LNCaP clone FGC (cell line): ENCODE results near the gene PPFIBP2.

Experiments
- DNase-seq: peaks from one replicate; pipeline ENCODE4 v3.0.0-alpha.2; 2011; ENCODE audit warnings: low read depth
- H3K4me3 ChIP-seq: 2 replicates; pipeline ENCODE4 v1.5.1; 2011; ENCODE audit warnings: mild to moderate bottlenecking, low read depth, low read length, control low read depth
- CTCF ChIP-seq: IDR thresholded peaks from 2 replicates; pipeline ENCODE4 v1.5.1; 2012; ENCODE audit warnings: mild to moderate bottlenecking; ENCODE audit not compliant: control insufficient read depth, insufficient read depth; ENCODE audit errors: extremely low read depth

The PPFIBP2 gene

GRCh38 chr11:7574491-7575130 lies 60.8 kb downstream of the PPFIBP2 start:
- DNase-seq: no peak
- H3K4me3 ChIP-seq: no peak overlapping the region
- no peak for TF ChIP-seq CTCF

- DNase-seq: no peak
- H3K4me3 ChIP-seq: no peak overlapping the region
Measured at GRCh38 chr11:7575841-7576725, 62.3 kb downstream of the PPFIBP2 start.

GRCh38 chr11:7576726-7577290 lies 63.0 kb downstream of the PPFIBP2 start:
- no peak for DNase-seq
- no peak for TF ChIP-seq CTCF
- H3K4me3 ChIP-seq: no peak overlapping the region

More at GRCh38 chr11:7575841-7576725, 62.3 kb downstream of the PPFIBP2 start:
- no peak for TF ChIP-seq CTCF

- H3K4me3 ChIP-seq: no peak overlapping the region
- DNase-seq: no peak
Measured at GRCh38 chr11:7577291-7578190, 63.7 kb downstream of the PPFIBP2 start.

GRCh38 chr11:7578276-7578955 lies 64.6 kb downstream of the PPFIBP2 start:
- DNase-seq: no peak
- H3K4me3 ChIP-seq: no peak overlapping the region
- TF ChIP-seq CTCF: no peak

More at GRCh38 chr11:7577291-7578190, 63.7 kb downstream of the PPFIBP2 start:
- no peak for TF ChIP-seq CTCF

GRCh38 chr11:7579361-7579791 lies 65.6 kb downstream of the PPFIBP2 start:
- no peak overlapping the region for H3K4me3 ChIP-seq
- no peak for TF ChIP-seq CTCF
- DNase-seq: no peak
